HG02885 (cell line): Measurements from ENCODE around the gene TLX2.

Source experiments
- ATAC-seq: cut with Tn5 transposase; IDR thresholded peaks from one replicate; pipeline ENCODE4 v1.9.1; 2021; ENCODE audit warnings: mild to moderate bottlenecking; ENCODE audit not compliant: unreplicated experiment, poor library complexity

TLX2 gene

GRCh38 chr2:74495440-74495839, 18.8 kb upstream of the TLX2 start:
- ATAC-seq: no peak

DNA sequence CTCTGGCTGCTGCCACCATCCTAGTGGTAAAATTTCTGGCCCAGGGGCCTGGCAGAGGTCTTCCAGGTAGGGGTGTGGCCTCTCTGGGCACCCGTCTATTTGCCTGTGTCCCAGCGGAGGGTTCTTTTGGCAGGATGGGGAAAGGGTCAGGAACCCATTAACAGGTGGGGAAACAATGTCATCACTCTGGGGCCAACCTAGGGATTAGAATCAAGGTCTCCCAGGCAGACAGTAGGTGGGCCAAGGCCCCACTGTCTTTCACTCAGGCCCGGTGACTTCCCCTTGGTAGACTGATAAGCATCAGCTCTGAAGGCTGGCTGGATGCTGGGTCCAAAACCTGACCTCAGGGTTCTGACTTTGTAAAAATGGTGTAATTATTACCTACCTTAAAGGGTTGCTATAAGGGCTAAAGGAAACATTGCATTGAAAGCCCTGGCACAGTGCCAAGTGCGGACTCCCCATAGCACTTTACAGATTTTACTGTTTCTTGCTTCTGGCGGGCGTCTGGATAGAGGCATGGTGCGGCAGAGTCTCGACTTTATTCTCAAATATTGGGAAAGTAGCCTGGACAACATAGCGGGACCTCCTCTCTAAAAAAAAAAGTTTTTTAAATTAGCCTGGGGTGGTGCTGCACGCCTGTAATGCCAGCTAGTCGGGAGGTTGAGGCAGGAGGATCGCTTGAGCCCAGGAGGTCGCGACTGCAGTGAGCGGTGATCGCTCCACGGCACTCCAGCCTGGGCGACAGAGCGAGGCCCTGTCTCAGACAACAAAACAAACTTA, 17.1 kb upstream of the TLX2 start:
- no peak for ATAC-seq

GRCh38 chr2:74497777-74498499, 16.3 kb upstream of the TLX2 start:
- no peak for ATAC-seq

- ATAC-seq: no peak
These were observed 15.6 kb upstream of the TLX2 start for GRCh38 chr2:74498500-74499266.

DNA sequence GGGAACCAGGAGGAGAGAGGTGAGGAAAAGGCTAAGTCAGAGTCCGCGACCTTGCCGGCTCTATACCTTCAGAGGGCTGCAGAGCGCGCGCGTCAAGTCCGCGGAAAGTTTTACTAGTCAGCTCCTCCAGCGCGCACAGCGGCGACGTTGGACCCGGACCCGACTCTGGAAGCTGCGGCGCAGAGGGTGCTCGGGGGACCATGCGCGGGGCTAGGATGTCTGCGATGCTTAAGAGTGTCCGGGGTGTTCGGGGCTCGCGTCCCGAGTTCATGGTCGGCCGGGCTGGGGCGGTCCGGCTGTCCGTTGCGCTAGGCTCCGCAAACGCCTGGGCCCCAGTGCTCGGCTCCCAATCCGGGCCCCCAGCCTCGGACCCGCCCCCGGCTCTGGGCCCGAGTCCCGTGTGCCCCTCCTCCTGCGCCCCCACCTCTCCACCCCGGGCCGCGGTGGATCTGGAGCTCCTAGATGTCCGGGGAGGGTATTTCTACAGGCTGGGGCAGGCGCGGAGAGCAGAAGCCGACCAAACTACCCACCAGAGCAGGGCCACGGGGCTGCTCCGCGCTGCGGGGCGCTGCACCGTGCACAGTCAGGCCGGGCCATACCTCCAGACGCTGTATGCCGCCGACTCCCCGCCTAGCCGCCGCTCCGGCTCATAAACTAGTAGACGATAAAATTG, 14.8 kb upstream of the TLX2 start, which contains the start of gene LBX2:
TSS of gene LBX2 (minus strand) at position 337 of the 673 bp plus-strand sequence. CDS start at position 271, 66 bp downstream.
- no peak for ATAC-seq

DNA sequence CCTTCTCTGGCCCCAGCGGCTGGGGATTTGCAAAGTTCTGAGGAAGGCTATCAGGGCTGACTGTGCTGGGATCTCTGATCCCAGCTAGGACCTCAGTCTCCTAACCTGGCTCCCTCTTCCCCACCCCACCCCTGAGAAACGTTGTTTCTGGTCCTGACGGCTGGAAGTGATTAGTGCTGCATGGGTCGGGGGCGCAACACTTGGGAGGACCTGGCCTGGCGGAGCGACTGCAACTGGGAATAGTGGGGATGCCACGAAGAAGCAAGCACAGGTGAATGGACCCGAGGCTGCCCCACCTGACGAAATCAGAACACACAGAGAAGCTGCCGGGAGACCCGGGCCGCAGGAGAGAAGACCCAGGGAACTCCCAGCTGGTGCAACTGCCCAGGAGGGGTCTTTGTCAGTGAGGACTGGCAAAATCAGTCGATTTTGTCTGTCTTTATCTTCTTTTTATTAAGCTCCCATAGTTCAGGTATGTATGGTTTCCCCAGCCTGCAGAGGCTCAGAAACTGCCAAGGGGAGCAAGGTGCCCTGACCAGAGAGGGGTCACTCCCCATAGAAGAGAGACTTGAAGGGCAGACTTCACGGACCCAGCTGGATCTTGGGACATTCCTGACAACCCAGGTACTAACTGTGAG, 14.2 kb upstream of the TLX2 start:
- no peak for ATAC-seq

- no peak for ATAC-seq
These were observed 13.7 kb upstream of the TLX2 start for GRCh38 chr2:74500578-74500946.

- ATAC-seq: no peak
These were observed 12.7 kb upstream of the TLX2 start for GRCh38 chr2:74501335-74502071.

DNA sequence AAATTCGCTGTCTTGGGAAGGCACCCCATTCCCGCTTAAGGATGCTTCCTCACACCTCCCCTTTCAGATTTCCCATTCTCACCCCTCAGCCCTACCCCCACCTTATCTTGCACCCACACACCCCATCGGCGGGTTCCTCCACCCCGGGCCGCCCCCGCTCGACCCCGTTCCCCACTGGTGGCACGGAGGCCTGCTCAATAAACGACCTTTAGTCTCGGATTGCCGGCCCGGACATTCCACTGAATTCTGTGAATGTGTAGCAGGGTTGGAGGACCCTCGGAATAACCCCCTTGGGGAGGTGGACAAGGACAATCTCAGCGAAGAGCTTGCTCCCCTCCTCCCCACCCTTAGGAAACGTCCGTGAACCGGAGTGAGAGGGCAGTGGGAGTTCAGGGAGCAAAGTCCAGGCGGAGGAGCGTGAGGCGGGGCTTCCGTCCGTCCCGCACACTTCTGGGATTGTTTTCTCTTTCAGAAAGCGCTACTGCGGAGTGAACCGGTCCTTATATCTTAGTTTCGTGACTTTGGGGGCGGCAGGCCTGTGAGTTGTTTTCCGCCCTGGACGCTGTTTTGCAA, 12.0 kb upstream of the TLX2 start:
- no peak for ATAC-seq

DNA sequence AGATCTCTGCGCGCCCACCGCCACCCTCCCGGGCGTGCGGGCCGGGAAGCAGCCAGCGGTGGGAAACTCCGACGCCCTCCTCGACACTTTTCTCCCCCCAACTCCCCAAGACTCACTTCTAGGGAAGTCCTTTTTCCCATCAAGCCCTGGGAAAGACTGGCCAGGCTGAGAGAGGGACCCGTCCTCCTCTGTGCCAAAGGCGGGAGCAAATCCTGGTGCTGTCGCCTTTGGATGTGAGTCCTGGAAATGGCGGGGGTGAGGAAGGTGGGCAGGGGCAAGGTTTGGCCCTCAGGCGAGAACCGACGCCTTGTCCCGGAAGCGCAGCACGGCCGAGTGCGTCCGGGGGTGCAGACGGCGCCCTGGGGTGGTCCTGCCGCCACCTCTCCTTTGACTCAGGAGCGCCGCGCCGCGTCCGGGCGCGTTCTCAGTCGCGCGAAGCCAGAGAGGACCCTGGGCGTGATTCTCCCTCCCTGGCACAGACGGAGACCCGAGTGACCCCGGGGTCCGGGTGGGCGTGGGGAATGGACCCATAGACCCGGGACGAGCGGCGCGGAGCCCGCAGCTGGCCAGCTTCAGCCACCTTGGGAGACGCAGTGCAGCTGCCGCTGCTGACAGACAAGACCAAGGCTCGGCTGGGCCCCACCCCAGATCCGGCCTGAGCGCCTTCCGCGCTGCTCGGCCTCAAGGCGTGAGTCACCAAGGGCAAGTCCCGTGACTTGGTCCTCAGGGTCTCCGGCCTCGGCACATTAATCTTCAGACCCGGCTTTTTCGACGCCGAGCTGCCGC, 11.3 kb upstream of the TLX2 start:
- ATAC-seq: peak; percentile 37

DNA sequence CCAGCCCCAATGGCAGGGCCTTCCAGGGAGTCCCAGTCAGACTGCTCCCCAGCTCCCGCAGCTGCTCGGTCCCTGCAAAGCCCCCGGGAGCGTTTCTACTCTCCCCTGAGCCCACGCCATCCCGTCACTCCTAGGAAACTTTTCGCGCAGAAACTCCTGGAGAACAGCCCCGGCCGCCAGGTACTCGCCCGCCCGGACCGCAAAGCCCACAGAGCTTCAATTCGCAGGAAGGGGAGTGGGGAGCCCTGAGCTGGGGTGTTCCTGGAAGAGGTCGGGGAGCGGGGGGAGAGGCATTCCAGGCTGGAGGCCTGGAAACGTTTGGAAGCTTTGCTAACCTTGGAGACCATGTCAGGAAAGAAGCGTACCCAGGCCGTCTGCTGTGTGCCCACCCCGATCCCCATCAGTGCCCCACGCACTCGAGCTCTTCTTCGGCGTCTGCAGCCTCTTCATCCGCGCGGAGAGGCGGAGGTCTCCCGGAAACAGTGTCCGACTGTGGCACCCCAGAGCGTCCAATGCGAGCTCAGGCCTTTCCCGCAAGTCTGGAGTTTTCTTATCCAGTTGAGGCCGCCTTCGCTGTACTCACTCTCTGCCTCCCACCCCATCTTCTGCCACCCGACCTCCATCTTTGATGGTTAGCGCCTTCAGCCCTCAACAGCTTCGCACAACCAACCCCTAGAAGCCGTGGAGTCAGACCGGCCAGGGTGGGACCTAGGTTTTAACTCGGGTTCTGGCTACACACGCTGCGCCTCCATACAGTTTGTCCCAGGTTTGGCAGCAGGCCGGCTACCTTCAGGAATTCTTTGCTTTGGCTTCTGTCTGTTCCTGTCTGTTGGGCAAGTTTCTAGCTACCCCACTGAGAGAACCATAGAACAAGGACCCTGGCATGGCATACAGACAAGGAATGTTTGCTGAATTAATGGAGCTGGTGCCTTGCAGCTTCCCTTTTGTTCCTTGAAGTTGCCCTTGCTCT, 10.5 kb upstream of the TLX2 start:
- ATAC-seq: no peak

- no peak for ATAC-seq
These were observed 9.7 kb upstream of the TLX2 start for GRCh38 chr2:74504591-74504990.

- ATAC-seq: no peak
These were observed 8.6 kb upstream of the TLX2 start for GRCh38 chr2:74505448-74506246.

DNA sequence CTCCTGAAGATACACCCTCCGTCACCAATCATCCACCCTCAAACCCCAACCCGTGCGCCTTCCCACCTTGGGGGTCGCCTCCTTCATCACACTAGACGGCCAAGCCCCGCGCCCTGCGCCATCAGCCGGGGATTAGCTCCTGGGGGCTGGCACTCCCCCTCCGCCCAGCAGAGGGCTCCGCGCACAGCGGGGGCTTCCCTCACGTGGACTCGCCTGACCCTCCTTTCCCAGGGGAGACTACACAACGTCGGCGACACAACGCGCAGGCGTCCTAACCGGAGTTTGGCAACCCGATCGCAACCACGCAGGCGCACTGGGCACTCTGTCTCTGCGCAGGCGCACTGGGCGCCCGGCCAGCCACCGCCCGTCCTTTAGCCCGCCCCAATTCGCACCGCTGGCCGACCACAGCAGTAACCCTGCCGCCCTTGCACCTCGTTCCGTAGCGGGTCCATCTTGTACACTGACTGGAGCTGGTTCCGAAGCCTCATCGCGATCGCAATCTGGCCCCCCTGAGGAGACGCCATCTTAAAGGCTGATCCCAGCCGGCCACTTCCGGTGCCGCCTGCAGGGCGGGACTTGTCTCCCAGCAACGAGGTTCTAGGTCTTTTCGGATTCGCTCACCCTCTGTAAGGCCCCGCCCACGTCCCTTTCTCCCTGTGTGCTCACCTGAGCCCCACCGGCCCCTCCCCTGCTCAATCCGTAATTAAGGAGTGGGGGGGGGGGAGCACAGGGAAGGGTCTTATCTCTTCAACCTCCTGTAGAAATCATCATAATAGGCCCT, 6.9 kb upstream of the TLX2 start, which contains the start of gene PCGF1:
TSS of gene PCGF1 (minus strand) at position 551 of the 781 bp plus-strand sequence. CDS start at position 524, 27 bp downstream.
- ATAC-seq: peak; percentile 90

GRCh38 chr2:74507926-74508520, 6.2 kb upstream of the TLX2 start:
- ATAC-seq: no peak
